ENCODE data around the gene SLIT3.

The SLIT3 gene

GRCh38 chr5:168837852-168838251 lies 463.1 kb downstream of the SLIT3 start:
- no peaks in the 10 kb centered on the region for H3K27me3 ChIP-seq (ENCODE audit: insufficient read depth, low read length, poor library complexity)
- H3K4me1 ChIP-seq (ENCODE audit: insufficient read depth, low read length), result peaks cover 14% of the 10 kb centered on the region
- H3K79me2 ChIP-seq (ENCODE audit: insufficient read depth, low read length), result no peaks in the 10 kb centered on the region
- no peaks in the 10 kb centered on the region for H4K20me1 ChIP-seq (ENCODE audit: insufficient read depth, low read length)
- H3K4me3 ChIP-seq (ENCODE audit: low read depth in 1 of 2, low read length in 2 of 2), result no peak overlapping the region
- no peaks in the 10 kb centered on the region for H3K36me3 ChIP-seq (ENCODE audit: insufficient read depth, low read length)
- H2AFZ ChIP-seq (ENCODE audit: low read depth, low read length), result no peak overlapping the region
- H3K9me3 ChIP-seq (ENCODE audit: insufficient read depth, low read length, severe bottlenecking), result no peaks in the 10 kb centered on the region
- DNase-seq (no peak), ATAC-seq (ENCODE audit: insufficient read depth, low read depth) (no peak)
- TF ChIP-seq CTCF (IDR thresholded peaks at IDR 0.05; ENCODE audit: borderline replicate concordance, extremely low read depth, low read length, poor library complexity, severe bottlenecking), result no peak
- TF ChIP-seq EZH2 (IDR thresholded peaks at IDR 0.05; ENCODE audit: borderline replicate concordance, low read depth, low read length, severe bottlenecking), result no peak
- H3K27ac ChIP-seq (ENCODE audit: low read length), result no peak overlapping the region
- H3K4me2 ChIP-seq (ENCODE audit: insufficient read depth, low read length), result no peak overlapping the region
- no peak overlapping the region for H3K9ac ChIP-seq (ENCODE audit: low read depth, low read length)

DNA sequence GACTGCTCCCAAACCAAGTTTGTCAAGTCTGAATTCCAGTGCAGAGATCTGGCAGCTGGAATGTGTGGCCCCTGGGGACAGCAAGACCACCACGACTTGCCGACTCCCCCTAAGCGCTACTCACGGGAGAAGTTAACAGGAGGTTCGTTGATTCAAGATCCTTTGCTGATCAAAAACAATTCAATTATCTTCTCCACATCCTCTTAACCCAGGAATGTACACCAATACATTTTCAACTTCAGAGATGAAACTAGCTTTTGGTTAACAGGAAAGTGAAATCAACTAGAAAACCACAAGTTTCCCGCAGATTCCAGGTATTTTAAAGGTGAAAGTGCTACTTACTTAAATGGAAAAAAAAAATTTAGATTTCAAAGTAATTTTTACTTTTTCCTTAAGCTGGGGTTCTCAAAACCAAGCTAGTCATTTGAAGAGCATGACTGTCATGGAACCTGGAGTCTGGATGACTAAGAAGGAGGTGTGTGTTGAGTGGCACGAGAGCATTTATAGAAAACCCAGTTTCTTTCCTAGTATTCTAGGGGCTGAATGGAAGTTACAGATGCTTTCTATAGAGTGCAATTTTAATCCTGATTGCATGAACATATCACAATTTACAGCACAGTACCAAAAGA lies 464.2 kb downstream of the SLIT3 start:
- H2AFZ ChIP-seq (ENCODE audit: low read depth, low read length), result no peak overlapping the region
- peaks cover 14% of the 10 kb centered on the region for H3K4me1 ChIP-seq (ENCODE audit: insufficient read depth, low read length)
- H3K9ac ChIP-seq (ENCODE audit: low read depth, low read length), result no peak overlapping the region
- DNase-seq (no peak), ATAC-seq (ENCODE audit: insufficient read depth, low read depth) (peak; percentile 59; the same call in 2 of the 3 replicates)
- H4K20me1 ChIP-seq (ENCODE audit: insufficient read depth, low read length), result no peaks in the 10 kb centered on the region
- no peak for TF ChIP-seq CTCF (IDR thresholded peaks at IDR 0.05; ENCODE audit: borderline replicate concordance, extremely low read depth, low read length, poor library complexity, severe bottlenecking)
- TF ChIP-seq EZH2 (IDR thresholded peaks at IDR 0.05; ENCODE audit: borderline replicate concordance, low read depth, low read length, severe bottlenecking), result no peak
- H3K9me3 ChIP-seq (ENCODE audit: insufficient read depth, low read length, severe bottlenecking), result no peaks in the 10 kb centered on the region
- no peak overlapping the region for H3K27ac ChIP-seq (ENCODE audit: low read length)
- H3K36me3 ChIP-seq (ENCODE audit: insufficient read depth, low read length), result no peaks in the 10 kb centered on the region
- H3K79me2 ChIP-seq (ENCODE audit: insufficient read depth, low read length), result no peaks in the 10 kb centered on the region
- no peak overlapping the region for H3K4me2 ChIP-seq (ENCODE audit: insufficient read depth, low read length)
- H3K27me3 ChIP-seq (ENCODE audit: insufficient read depth, low read length, poor library complexity), result no peaks in the 10 kb centered on the region
- H3K4me3 ChIP-seq (ENCODE audit: low read depth in 1 of 2, low read length in 2 of 2), result no peak overlapping the region

DNA sequence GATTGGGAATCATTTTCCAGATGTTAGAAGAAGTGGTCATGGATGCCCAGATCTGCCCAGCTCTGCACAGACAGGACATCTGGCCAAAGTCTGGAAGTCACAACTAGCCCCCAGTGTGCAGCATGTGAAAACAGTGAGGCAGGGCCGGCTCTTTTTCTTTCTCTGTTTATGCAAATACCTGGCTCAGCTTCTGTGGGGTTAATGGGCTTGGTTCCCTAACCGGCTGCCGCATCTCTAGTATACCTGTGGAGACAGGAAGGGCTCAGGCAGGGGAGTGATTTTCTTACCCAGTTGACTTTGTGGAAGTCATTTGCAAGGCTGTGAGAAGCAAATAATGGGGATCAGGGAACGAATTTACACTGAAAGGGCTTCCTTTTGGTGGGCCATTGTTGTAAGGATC lies 467.0 kb downstream of the SLIT3 start:
- Histone ChIP-seq H3K27ac (ENCODE audit: low read length) (no peak overlapping the region), H3K4me3 (ENCODE audit: low read depth in 1 of 2, low read length in 2 of 2) (no peak overlapping the region), H3K4me2 (ENCODE audit: insufficient read depth, low read length) (no peak overlapping the region)

More for the DNA sequence above, 467.0 kb downstream of the SLIT3 start:
- TF ChIP-seq CTCF (IDR thresholded peaks at IDR 0.05; ENCODE audit: borderline replicate concordance, extremely low read depth, low read length, poor library complexity, severe bottlenecking) (no peak), EZH2 (IDR thresholded peaks at IDR 0.05; ENCODE audit: borderline replicate concordance, low read depth, low read length, severe bottlenecking) (no peak)
- Histone ChIP-seq H3K36me3 (ENCODE audit: insufficient read depth, low read length) (no peaks in the 10 kb centered on the region), H3K9me3 (ENCODE audit: insufficient read depth, low read length, severe bottlenecking) (no peaks in the 10 kb centered on the region), H2AFZ (ENCODE audit: low read depth, low read length) (no peak overlapping the region), H3K4me1 (ENCODE audit: insufficient read depth, low read length) (peaks cover 14% of the 10 kb centered on the region), H3K27me3 (ENCODE audit: insufficient read depth, low read length, poor library complexity) (no peaks in the 10 kb centered on the region), H3K9ac (ENCODE audit: low read depth, low read length) (no peak overlapping the region), H4K20me1 (ENCODE audit: insufficient read depth, low read length) (no peaks in the 10 kb centered on the region), H3K79me2 (ENCODE audit: insufficient read depth, low read length) (no peaks in the 10 kb centered on the region)
- DNase-seq, result no peak
- ATAC-seq (ENCODE audit: insufficient read depth, low read depth), result no peak

Data from DND-41 (cell line).